ENCODE data around the gene RAB8B. TPM values are rescaled to one million over a fixed set of nuclear protein-coding genes. Genes with fewer than 3 reads are reported as not detected.

RAB8B gene
- total and polyA plus RNA-seq, 2 donors from 2014 or later: 7.1 to 33.6 TPM

DNA sequence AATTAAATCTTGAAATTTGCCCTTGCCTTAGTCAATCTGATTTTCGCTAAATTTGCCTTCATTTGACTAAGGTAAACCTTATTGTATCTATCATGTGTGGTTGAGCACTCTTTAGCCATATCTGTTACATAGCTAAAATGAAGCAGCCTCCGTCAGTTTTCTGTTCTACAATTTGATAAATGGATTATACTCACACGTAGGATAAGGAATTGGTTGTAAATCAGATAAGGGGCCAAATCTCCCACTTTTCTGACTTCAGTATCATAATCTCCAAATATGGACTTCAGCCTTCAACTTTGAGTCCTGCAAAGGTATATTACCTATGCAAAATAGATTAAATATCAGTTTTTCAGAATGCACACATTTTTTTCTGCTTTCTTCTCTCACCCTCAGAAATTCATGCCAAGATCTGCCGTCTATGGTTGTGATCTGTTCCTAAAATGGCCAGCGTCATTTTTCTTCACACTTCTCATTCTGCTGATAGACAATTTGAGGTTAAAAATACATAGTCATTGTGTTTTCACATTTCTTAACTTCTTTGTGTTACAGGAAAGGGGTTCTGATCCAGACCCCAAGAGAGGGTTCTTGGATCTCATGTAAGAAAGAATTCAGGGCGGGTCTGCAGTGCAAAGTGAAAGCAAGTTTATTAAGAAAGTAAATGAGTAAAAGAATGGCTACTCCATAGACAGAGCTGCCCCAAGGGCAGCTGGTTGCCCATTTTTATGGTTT, 36.9 kb downstream of the RAB8B start:
- no peak overlapping the region for H3K27ac ChIP-seq (ENCODE audit: low read depth in 2 of 2, low read length in 2 of 2)
- no peaks in the 10 kb centered on the region for H3K27me3 ChIP-seq (ENCODE audit: control insufficient read depth, insufficient read depth, low read length)
- no peak for FAIRE-seq

DNA sequence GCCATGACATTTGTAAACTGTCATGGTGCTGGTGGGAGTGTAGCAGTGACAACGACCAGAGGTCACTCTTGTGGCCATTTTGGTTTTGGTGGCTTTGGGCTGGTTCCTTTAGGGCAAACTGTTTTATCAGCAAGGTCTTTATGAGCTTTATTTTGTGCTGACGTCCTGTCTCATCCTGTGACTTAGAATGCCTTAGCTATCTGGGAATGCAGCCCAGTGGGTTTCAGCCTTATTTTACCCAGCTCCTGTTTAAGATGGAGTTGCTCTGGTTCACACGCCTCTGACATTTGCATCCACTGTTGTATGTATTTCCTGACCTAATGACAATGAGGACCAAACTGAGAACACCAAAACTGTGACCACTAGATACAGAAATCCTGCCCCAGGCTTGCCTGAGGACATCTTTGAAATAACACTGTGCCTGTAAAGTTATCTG, 37.6 kb downstream of the RAB8B start:
- Histone ChIP-seq H3K27me3 (ENCODE audit: control insufficient read depth, insufficient read depth, low read length) (no peaks in the 10 kb centered on the region), H3K4me1 (ENCODE audit: control insufficient read depth in 2 of 3, insufficient read depth in 2 of 3, low read depth in 1 of 3, low read length in 3 of 3) (no peaks in the 10 kb centered on the region), H3K36me3 (ENCODE audit: control insufficient read depth in 2 of 3, insufficient read depth in 3 of 3, low read length in 3 of 3) (peaks cover 0 to 2% (median 0%) of the 10 kb centered on the region in 3 donors), H3K4me3 (ENCODE audit: low read length in 3 of 3) (no peak overlapping the region), H3K27ac (ENCODE audit: low read depth in 2 of 2, low read length in 2 of 2) (no peak overlapping the region), H3K9ac (ENCODE audit: low read length in 3 of 3) (no peak overlapping the region), H3K9me3 (ENCODE audit: control insufficient read depth in 2 of 3, insufficient read depth in 1 of 3, low read length in 3 of 3) (no peaks in the 10 kb centered on the region)
- FAIRE-seq: no peak
- TF ChIP-seq, protein P1, sequence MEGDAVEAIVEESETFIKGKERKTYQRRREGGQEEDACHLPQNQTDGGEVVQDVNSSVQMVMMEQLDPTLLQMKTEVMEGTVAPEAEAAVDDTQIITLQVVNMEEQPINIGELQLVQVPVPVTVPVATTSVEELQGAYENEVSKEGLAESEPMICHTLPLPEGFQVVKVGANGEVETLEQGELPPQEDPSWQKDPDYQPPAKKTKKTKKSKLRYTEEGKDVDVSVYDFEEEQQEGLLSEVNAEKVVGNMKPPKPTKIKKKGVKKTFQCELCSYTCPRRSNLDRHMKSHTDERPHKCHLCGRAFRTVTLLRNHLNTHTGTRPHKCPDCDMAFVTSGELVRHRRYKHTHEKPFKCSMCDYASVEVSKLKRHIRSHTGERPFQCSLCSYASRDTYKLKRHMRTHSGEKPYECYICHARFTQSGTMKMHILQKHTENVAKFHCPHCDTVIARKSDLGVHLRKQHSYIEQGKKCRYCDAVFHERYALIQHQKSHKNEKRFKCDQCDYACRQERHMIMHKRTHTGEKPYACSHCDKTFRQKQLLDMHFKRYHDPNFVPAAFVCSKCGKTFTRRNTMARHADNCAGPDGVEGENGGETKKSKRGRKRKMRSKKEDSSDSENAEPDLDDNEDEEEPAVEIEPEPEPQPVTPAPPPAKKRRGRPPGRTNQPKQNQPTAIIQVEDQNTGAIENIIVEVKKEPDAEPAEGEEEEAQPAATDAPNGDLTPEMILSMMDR (IDR thresholded peaks at IDR 0.05; ENCODE audit: borderline replicate concordance, extremely low read depth, insufficient read depth): no peak
- intact Hi-C loops (cut with DNase I): no loop called here
- DNase-seq: no peak

More for the DNA sequence above, 36.9 kb downstream of the RAB8B start:
- Histone ChIP-seq H3K4me3 (ENCODE audit: low read length in 3 of 3) (no peak overlapping the region), H3K9ac (ENCODE audit: low read length in 3 of 3) (no peak overlapping the region), H3K4me1 (ENCODE audit: control insufficient read depth in 2 of 3, insufficient read depth in 2 of 3, low read depth in 1 of 3, low read length in 3 of 3) (no peaks in the 10 kb centered on the region), H3K9me3 (ENCODE audit: control insufficient read depth in 2 of 3, insufficient read depth in 1 of 3, low read length in 3 of 3) (no peaks in the 10 kb centered on the region), H3K36me3 (ENCODE audit: control insufficient read depth in 2 of 3, insufficient read depth in 3 of 3, low read length in 3 of 3) (peaks cover 0 to 2% (median 0%) of the 10 kb centered on the region in 3 donors)
- TF ChIP-seq, protein P1 (IDR thresholded peaks at IDR 0.05; ENCODE audit: borderline replicate concordance, extremely low read depth, insufficient read depth): no peak
- no peak for DNase-seq
- intact Hi-C loops (cut with DNase I): no loop called here

DNA sequence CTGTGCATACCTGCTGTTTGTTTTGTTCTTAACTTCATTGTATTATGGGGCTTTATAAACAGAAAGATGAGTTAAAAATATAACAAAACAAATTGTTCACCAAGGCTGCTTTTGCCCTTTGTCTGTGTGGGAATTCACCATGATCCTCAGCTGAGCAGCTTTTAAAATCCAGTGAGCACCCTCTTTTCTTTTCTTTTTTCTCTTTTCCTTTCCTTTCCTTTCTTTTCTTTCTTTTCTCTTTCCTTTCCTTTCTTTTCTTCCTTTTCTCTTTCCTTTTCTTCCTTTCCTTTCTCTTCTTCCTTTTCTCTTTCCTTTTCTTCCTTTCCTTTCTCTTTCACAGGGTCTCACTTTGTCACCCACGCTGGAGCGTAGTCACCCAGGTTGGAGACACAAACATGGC, 38.3 kb downstream of the RAB8B start:
- Histone ChIP-seq H3K36me3 (ENCODE audit: control insufficient read depth in 2 of 3, insufficient read depth in 3 of 3, low read length in 3 of 3) (peaks cover 0 to 2% (median 0%) of the 10 kb centered on the region in 3 donors), H3K4me1 (ENCODE audit: control insufficient read depth in 2 of 3, insufficient read depth in 2 of 3, low read depth in 1 of 3, low read length in 3 of 3) (no peaks in the 10 kb centered on the region)

More for the DNA sequence above, 38.3 kb downstream of the RAB8B start:
- no peaks in the 10 kb centered on the region for H3K27me3 ChIP-seq (ENCODE audit: control insufficient read depth, insufficient read depth, low read length)
- H3K9me3 ChIP-seq (ENCODE audit: control insufficient read depth in 2 of 3, insufficient read depth in 1 of 3, low read length in 3 of 3): no peaks in the 10 kb centered on the region
- FAIRE-seq (no peak), DNase-seq (no peak)
- H3K4me3 ChIP-seq (ENCODE audit: low read length in 3 of 3): no peak overlapping the region
- H3K27ac ChIP-seq (ENCODE audit: low read depth in 2 of 2, low read length in 2 of 2): no peak overlapping the region
- H3K9ac ChIP-seq (ENCODE audit: low read length in 3 of 3): no peak overlapping the region
- TF ChIP-seq, protein P1 (IDR thresholded peaks at IDR 0.05; ENCODE audit: borderline replicate concordance, extremely low read depth, insufficient read depth): no peak
- intact Hi-C loops (cut with DNase I): no loop called here
